Smooth muscle cell (in vitro differentiated cells): ENCODE results near the gene HGS. TPM values are rescaled to one million over a fixed set of nuclear protein-coding genes. Genes with fewer than 3 reads are reported as not detected.
"Not testable (repeated sequence)": the region's sequence is repeated elsewhere in the genome, so short reads cannot be mapped to it uniquely, and the experiment has no call there.

Experiments
- DNase-seq: peaks from one replicate; lab custom pipeline; 2025; ENCODE audit not compliant: unreplicated experiment; lab: John Stamatoyannopoulos, UW
- H2AFZ ChIP-seq: fragments of 200-600 bp; sonication (generic); 2 replicates; pipeline ENCODE4 v1.6.0; 2016; ENCODE audit warnings: antibody characterized with exemption, low read depth, mild to moderate bottlenecking
- H3F3A ChIP-seq: fragments of 200-600 bp; sonication (generic); 2 replicates; pipeline ENCODE4 v1.6.0; 2017; ENCODE audit warnings: antibody characterized with exemption, low read depth
- H3K27ac ChIP-seq: fragments of 200-600 bp; sonication (generic); 2 replicates; pipeline ENCODE4 v1.5.1; 2016; ENCODE audit warnings: low read depth, mild to moderate bottlenecking
- H3K27me3 ChIP-seq: fragments of 200-600 bp; sonication (generic); 2 replicates; pipeline ENCODE4 v1.6.1; 2016; ENCODE audit warnings: low read depth, mild to moderate bottlenecking
- H3K36me3 ChIP-seq: fragments of 200-600 bp; sonication (generic); 2 replicates; pipeline ENCODE4 v1.5.1; 2016; ENCODE audit warnings: low read depth
- H3K4me1 ChIP-seq: fragments of 200-600 bp; sonication (generic); 2 replicates; pipeline ENCODE4 v1.5.1; 2016; ENCODE audit warnings: low read depth
- H3K4me2 ChIP-seq: fragments of 200-600 bp; sonication (generic); 2 replicates; pipeline ENCODE4 v1.6.0; 2016; ENCODE audit warnings: mild to moderate bottlenecking
- H3K4me3 ChIP-seq: fragments of 200-600 bp; sonication (generic); 2 replicates; pipeline ENCODE4 v1.5.1; 2016; ENCODE audit warnings: mild to moderate bottlenecking
- H3K79me2 ChIP-seq: fragments of 200-600 bp; sonication (generic); 2 replicates; pipeline ENCODE4 v1.6.0; 2016; ENCODE audit warnings: low read depth, mild to moderate bottlenecking
- H3K9ac ChIP-seq: fragments of 200-600 bp; sonication (generic); 2 replicates; pipeline ENCODE4 v1.6.0; 2016; ENCODE audit warnings: low read depth
- H3K9me3 ChIP-seq: fragments of 200-600 bp; sonication (generic); replicated peaks from 2 replicates; pipeline ENCODE4 v1.5.1; 2016; ENCODE audit warnings: low read depth
- H4K20me1 ChIP-seq: fragments of 200-600 bp; sonication (generic); 2 replicates; pipeline ENCODE4 v1.6.0; 2016; ENCODE audit warnings: low read depth
- CTCF ChIP-seq: fragments of 200-600 bp; sonication (generic); IDR thresholded peaks from 2 replicates; pipeline ENCODE4 v1.5.1; 2017; ENCODE audit warnings: borderline replicate concordance, mild to moderate bottlenecking, antibody characterized with exemption; ENCODE audit not compliant: insufficient read depth, poor library complexity, severe bottlenecking
- WGBS: methylation state at CpG from one replicate; pipeline ENCODE4 v1.1.7; 2016; ENCODE audit warnings: low lambda C conversion rate; 5-methylcytosine and 5-hydroxymethylcytosine counted together
- polyA plus RNA-seq: library from polyadenylated mRNA; unstranded; fragments of >200 nt; fragmentation: Nextera tagmentation; extraction: Ambion mirVana; gene quantifications from 2 replicates; pipeline ENCODE4 v1.2.1, GENCODE V29; 2016
- total RNA-seq: library from RNA; depleted of rRNA; stranded (reverse); fragments of >200 nt; gene quantifications from 2 replicates; pipeline ENCODE4 v1.2.3, GENCODE V29; 2014

HGS gene
- total and polyA plus RNA-seq, 2 experiments from 2014 or later, result 64.9 to 164 TPM

GRCh38 chr17:81735264-81736102 is 51.7 kb downstream of the HGS start:
- WGBS, result 69% methylated on average over 28 of the region's 30 CpGs
- H3K9ac ChIP-seq, result no peak overlapping the region
- H3K9me3 ChIP-seq, result no peaks in the 10 kb centered on the region
- no peaks in the 10 kb centered on the region for H3K36me3 ChIP-seq
- H3K27ac ChIP-seq, result no peak overlapping the region
- no peaks in the 10 kb centered on the region for H4K20me1 ChIP-seq
- no peak overlapping the region for H2AFZ ChIP-seq
- no peak overlapping the region for H3K4me3 ChIP-seq
- H3K4me2 ChIP-seq, result no peak overlapping the region
- H3K27me3 ChIP-seq, result no peaks in the 10 kb centered on the region
- TF ChIP-seq CTCF, result no peak
- H3K79me2 ChIP-seq, result no peaks in the 10 kb centered on the region
- peaks cover 5% of the 10 kb centered on the region for H3F3A ChIP-seq
- H3K4me1 ChIP-seq, result no peaks in the 10 kb centered on the region
- DNase-seq, result no peak

GRCh38 chr17:81737947-81738800 is 54.4 kb downstream of the HGS start:
- H3K4me3 ChIP-seq, result no peak overlapping the region

GRCh38 chr17:81738801-81739393 is 55.1 kb downstream of the HGS start:
- Histone ChIP-seq H3K4me2 (no peak overlapping the region), H3K9me3 (no peaks in the 10 kb centered on the region), H2AFZ (no peak overlapping the region), H3K4me3 (no peak overlapping the region), H3K27ac (no peak overlapping the region), H3K36me3 (no peaks in the 10 kb centered on the region), H4K20me1 (no peaks in the 10 kb centered on the region), H3K4me1 (no peaks in the 10 kb centered on the region), H3K79me2 (no peaks in the 10 kb centered on the region), H3F3A (no peaks in the 10 kb centered on the region), H3K27me3 (no peaks in the 10 kb centered on the region), H3K9ac (no peak overlapping the region)
- no peak for TF ChIP-seq CTCF
- no peak for DNase-seq
- 89% methylated on average over 27 of the region's 27 CpGs for WGBS

More at GRCh38 chr17:81737947-81738800, 54.4 kb downstream of the HGS start:
- H3K4me2 ChIP-seq, result no peak overlapping the region
- no peak overlapping the region for H3K27ac ChIP-seq
- no peaks in the 10 kb centered on the region for H4K20me1 ChIP-seq
- no peaks in the 10 kb centered on the region for H3F3A ChIP-seq
- H3K36me3 ChIP-seq, result no peaks in the 10 kb centered on the region
- DNase-seq, result no peak
- H3K27me3 ChIP-seq, result no peaks in the 10 kb centered on the region
- H3K79me2 ChIP-seq, result no peaks in the 10 kb centered on the region
- 95% methylated on average over 30 of the region's 31 CpGs for WGBS
- no peaks in the 10 kb centered on the region for H3K9me3 ChIP-seq
- H2AFZ ChIP-seq, result no peak overlapping the region
- no peak for TF ChIP-seq CTCF
- no peak overlapping the region for H3K9ac ChIP-seq
- no peaks in the 10 kb centered on the region for H3K4me1 ChIP-seq

- H3K4me3 ChIP-seq, H3K27me3 ChIP-seq, H3K36me3 ChIP-seq, H2AFZ ChIP-seq, H3K9me3 ChIP-seq, H4K20me1 ChIP-seq, H3K4me2 ChIP-seq, H3K79me2 ChIP-seq, H3K4me1 ChIP-seq, H3F3A ChIP-seq, DNase-seq, H3K9ac ChIP-seq, H3K27ac ChIP-seq: not testable (repeated sequence)
- 94% methylated on average over 8 of the region's 8 CpGs for WGBS
Observed at GRCh38 chr17:81739593-81739992, 55.8 kb downstream of the HGS start.
